ENCODE measurements around the gene MEIKIN. TPM values are rescaled to one million over a fixed set of nuclear protein-coding genes. Genes with fewer than 3 reads are reported as not detected.

The MEIKIN gene
- total RNA-seq, 1 experiment from 2014 or later, result not detected

DNA sequence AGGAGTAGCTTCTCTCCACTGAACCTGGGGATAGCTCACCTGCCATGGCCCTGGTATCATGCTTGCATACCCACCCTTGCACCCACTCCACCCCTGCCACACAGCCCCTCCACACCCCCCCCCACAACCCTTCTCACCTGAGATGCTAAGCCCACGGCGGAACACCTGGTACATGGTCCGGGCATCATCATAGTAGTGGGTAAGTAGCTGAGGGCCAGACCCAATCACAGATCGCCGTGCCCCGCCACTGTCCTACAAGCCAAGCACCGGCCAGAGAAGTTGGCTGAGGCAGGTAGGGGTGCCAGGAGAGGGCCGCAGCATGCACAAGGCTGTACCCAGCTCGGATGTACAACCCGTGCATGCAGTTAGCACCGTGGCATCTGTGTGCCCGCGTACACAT lies 45.3 kb upstream of the MEIKIN start:
- no peak overlapping the region for H3K4me2 ChIP-seq
- no peaks in the 10 kb centered on the region for H3K4me1 ChIP-seq (replicated peaks; ENCODE audit: insufficient read depth)
- H3K36me3 ChIP-seq (ENCODE audit: low read depth), result no peaks in the 10 kb centered on the region
- no peaks in the 10 kb centered on the region for H3F3A ChIP-seq (ENCODE audit: insufficient read depth, low read depth)
- H3K9me3 ChIP-seq (ENCODE audit: insufficient read depth, low read depth), result no peaks in the 10 kb centered on the region
- BruUV-seq (replicated peaks), result no TSS peak
- CTCF ChIA-PET, result no interaction called here
- intact Hi-C loops (cut with micrococcal nuclease; ENCODE audit: unreplicated experiment), result no loop called here
- H4K20me1 ChIP-seq (ENCODE audit: insufficient read depth), result no peaks in the 10 kb centered on the region
- TF ChIP-seq EZH2 (IDR thresholded peaks at IDR 0.05; ENCODE audit: low read depth), result no peak
- TF ChIP-seq, protein P1, sequence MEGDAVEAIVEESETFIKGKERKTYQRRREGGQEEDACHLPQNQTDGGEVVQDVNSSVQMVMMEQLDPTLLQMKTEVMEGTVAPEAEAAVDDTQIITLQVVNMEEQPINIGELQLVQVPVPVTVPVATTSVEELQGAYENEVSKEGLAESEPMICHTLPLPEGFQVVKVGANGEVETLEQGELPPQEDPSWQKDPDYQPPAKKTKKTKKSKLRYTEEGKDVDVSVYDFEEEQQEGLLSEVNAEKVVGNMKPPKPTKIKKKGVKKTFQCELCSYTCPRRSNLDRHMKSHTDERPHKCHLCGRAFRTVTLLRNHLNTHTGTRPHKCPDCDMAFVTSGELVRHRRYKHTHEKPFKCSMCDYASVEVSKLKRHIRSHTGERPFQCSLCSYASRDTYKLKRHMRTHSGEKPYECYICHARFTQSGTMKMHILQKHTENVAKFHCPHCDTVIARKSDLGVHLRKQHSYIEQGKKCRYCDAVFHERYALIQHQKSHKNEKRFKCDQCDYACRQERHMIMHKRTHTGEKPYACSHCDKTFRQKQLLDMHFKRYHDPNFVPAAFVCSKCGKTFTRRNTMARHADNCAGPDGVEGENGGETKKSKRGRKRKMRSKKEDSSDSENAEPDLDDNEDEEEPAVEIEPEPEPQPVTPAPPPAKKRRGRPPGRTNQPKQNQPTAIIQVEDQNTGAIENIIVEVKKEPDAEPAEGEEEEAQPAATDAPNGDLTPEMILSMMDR (conservative IDR thresholded peaks at IDR 0.05), result no peak
- H3K27ac ChIP-seq, result no peak overlapping the region
- H3K9me2 ChIP-seq (ENCODE audit: insufficient read depth), result no peaks in the 10 kb centered on the region
- no peaks in the 10 kb centered on the region for H3K27me3 ChIP-seq (ENCODE audit: insufficient read depth, low read depth)
- no peaks in the 10 kb centered on the region for H3K79me2 ChIP-seq (ENCODE audit: low read depth)
- no peak for DNase-seq
- POLR2A ChIA-PET (ENCODE audit: unreplicated experiment), result no interaction called here
- no peak overlapping the region for H2AFZ ChIP-seq
- H3K4me3 ChIP-seq, result no peak overlapping the region

DNA sequence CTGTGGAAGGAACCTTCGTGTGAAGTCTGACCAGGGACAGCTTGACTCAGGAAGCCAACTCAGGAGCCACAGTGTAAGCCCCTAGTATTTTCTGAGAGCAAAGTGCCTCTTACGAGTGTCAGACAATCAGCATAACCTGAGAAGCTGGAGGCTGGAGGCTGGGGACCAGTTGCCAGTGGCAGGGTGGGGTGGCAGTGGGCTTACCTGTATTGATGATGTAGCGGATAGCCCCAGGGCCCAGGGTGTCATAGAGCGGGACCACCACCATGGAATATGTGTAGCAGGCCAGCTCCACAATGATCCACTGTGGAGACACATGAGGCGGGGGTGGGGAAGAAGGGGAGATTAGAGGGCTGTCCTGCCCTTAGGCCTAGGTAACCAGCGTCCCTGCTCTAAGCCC lies 43.1 kb upstream of the MEIKIN start:
- ChIA-PET POLR2A (ENCODE audit: unreplicated experiment) (no interaction called here), CTCF (no interaction called here)
- Histone ChIP-seq H3K27me3 (ENCODE audit: insufficient read depth, low read depth) (no peaks in the 10 kb centered on the region), H3K36me3 (ENCODE audit: low read depth) (no peaks in the 10 kb centered on the region), H4K20me1 (ENCODE audit: insufficient read depth) (no peaks in the 10 kb centered on the region), H3K4me3 (no peak overlapping the region), H3K9me3 (ENCODE audit: insufficient read depth, low read depth) (no peaks in the 10 kb centered on the region), H2AFZ (no peak overlapping the region), H3K9me2 (ENCODE audit: insufficient read depth) (no peaks in the 10 kb centered on the region), H3K27ac (no peak overlapping the region), H3F3A (ENCODE audit: insufficient read depth, low read depth) (no peaks in the 10 kb centered on the region), H3K79me2 (ENCODE audit: low read depth) (no peaks in the 10 kb centered on the region), H3K4me1 (replicated peaks; ENCODE audit: insufficient read depth) (no peaks in the 10 kb centered on the region), H3K4me2 (no peak overlapping the region)
- TF ChIP-seq, protein P1 (conservative IDR thresholded peaks at IDR 0.05), result no peak
- TF ChIP-seq EZH2 (IDR thresholded peaks at IDR 0.05; ENCODE audit: low read depth), result no peak
- DNase-seq, result no peak
- intact Hi-C loops (cut with micrococcal nuclease; ENCODE audit: unreplicated experiment), result no loop called here
- no TSS peak for BruUV-seq (replicated peaks)

DNA sequence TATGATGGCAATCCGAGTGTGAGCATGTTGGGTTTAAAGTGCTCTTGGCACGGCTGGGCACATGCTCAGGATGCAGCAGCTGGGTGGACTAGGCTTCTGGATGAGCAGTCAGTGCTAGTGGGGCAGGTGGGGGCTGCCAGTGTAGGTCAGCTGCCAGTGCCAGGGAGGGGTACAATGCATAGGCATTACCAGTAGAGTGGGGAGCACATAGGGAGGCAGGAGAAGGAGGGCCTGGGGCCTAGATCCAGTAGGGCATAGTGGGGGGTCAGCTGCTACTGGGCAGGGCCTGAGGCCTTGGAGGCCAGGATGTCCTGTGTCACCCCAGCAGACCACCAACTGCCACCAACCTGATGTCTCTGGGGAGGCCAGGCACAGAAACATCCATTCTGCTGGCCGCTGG lies 41.8 kb upstream of the MEIKIN start:
- H2AFZ ChIP-seq, result no peak overlapping the region
- ChIA-PET POLR2A (ENCODE audit: unreplicated experiment) (no interaction called here), CTCF (no interaction called here)
- intact Hi-C loops (cut with micrococcal nuclease; ENCODE audit: unreplicated experiment), result no loop called here
- no peaks in the 10 kb centered on the region for H3K9me2 ChIP-seq (ENCODE audit: insufficient read depth)
- no peak for DNase-seq
- H3K27me3 ChIP-seq (ENCODE audit: insufficient read depth, low read depth), result 0 out of 2 replicates have a peak, but pooled peaks cover 5% of the 10 kb centered on the region
- no TSS peak for BruUV-seq (replicated peaks)
- H3K36me3 ChIP-seq (ENCODE audit: low read depth), result no peaks in the 10 kb centered on the region
- no peaks in the 10 kb centered on the region for H4K20me1 ChIP-seq (ENCODE audit: insufficient read depth)
- H3K4me2 ChIP-seq, result no peak overlapping the region
- no peaks in the 10 kb centered on the region for H3K79me2 ChIP-seq (ENCODE audit: low read depth)
- H3F3A ChIP-seq (ENCODE audit: insufficient read depth, low read depth), result no peaks in the 10 kb centered on the region
- TF ChIP-seq, protein P1 (conservative IDR thresholded peaks at IDR 0.05), result no peak
- no peak for TF ChIP-seq EZH2 (IDR thresholded peaks at IDR 0.05; ENCODE audit: low read depth)
- no peak overlapping the region for H3K27ac ChIP-seq
- no peak overlapping the region for H3K4me3 ChIP-seq
- no peaks in the 10 kb centered on the region for H3K4me1 ChIP-seq (replicated peaks; ENCODE audit: insufficient read depth)
- H3K9me3 ChIP-seq (ENCODE audit: insufficient read depth, low read depth), result no peaks in the 10 kb centered on the region

Data from PC-9 (cell line).